ENCODE data around the gene ZSCAN5C. TPM values are rescaled to one million over a fixed set of nuclear protein-coding genes. Genes with fewer than 3 reads are reported as not detected.
"Not testable (repeated sequence)": the region's sequence is repeated elsewhere in the genome, so short reads cannot be mapped to it uniquely, and the experiment has no call there.

ZSCAN5C gene
- not detected for polyA plus RNA-seq (ENCODE audit: insufficient read depth in 1 of 5, insufficient read length in 5 of 5, low replicate concordance in 1 of 5)
- long read RNA-seq, donor 1 = 0 reads
- long read RNA-seq, donor 2 = 0 reads
- long read RNA-seq, donor 3 = 0 reads
- long read RNA-seq, donor 4 = 0 reads
- long read RNA-seq, donor 5 = 0 reads
- long read RNA-seq, donor 6 = 0 reads
- long read RNA-seq, donor 7 = 0 reads
- long read RNA-seq, donor 8 = 0 reads

- no peak for DNase-seq
Observed at GRCh38 chr19:56201973-56202372, at the start of gene ZSCAN5C. ZSCAN5C (plus strand) TSS chr19:56202273; CDS start chr19:56205914, 3,641 bp downstream.

- DNase-seq = no peak
Observed at GRCh38 chr19:56152644-56153043, 49.4 kb upstream of the ZSCAN5C start.

GRCh38 chr19:56153507-56153906 is 48.6 kb upstream of the ZSCAN5C start:
- no peak for DNase-seq

GRCh38 chr19:56155124-56155687 is 46.9 kb upstream of the ZSCAN5C start:
- no peak for DNase-seq

- DNase-seq = no peak
Observed at GRCh38 chr19:56156768-56157167, 45.3 kb upstream of the ZSCAN5C start.

- no peak for DNase-seq
Observed at GRCh38 chr19:56158170-56158757, 43.8 kb upstream of the ZSCAN5C start.

GRCh38 chr19:56159009-56159559 is 43.0 kb upstream of the ZSCAN5C start:
- no peak for DNase-seq

GRCh38 chr19:56159622-56160271 is 42.3 kb upstream of the ZSCAN5C start:
- no peak for DNase-seq

- no peak for DNase-seq
Observed at GRCh38 chr19:56161534-56161933, 40.5 kb upstream of the ZSCAN5C start.

- DNase-seq = no peak
Observed at GRCh38 chr19:56162258-56162657, 39.8 kb upstream of the ZSCAN5C start.

- no peak for DNase-seq
Observed at GRCh38 chr19:56163097-56163496, 39.0 kb upstream of the ZSCAN5C start.

- no peak for DNase-seq
Observed at GRCh38 chr19:56167064-56167578, 35.0 kb upstream of the ZSCAN5C start.

GRCh38 chr19:56170261-56170660 is 31.8 kb upstream of the ZSCAN5C start:
- no peak for DNase-seq

- no peak for DNase-seq
Observed at GRCh38 chr19:56174086-56174485, 28.0 kb upstream of the ZSCAN5C start.

- DNase-seq = no peak
Observed at GRCh38 chr19:56174550-56174949, 27.5 kb upstream of the ZSCAN5C start.

GRCh38 chr19:56175861-56176307 is 26.2 kb upstream of the ZSCAN5C start, which contains the start of gene GALP:
GALP (plus strand) TSS chr19:56176008; CDS start chr19:56177109, 1,101 bp downstream.
- not testable (repeated sequence) for DNase-seq

- not testable (repeated sequence) for DNase-seq
Observed at GRCh38 chr19:56176310-56176709, 25.8 kb upstream of the ZSCAN5C start.

GRCh38 chr19:56176881-56177280 is 25.2 kb upstream of the ZSCAN5C start:
- DNase-seq = no peak

GRCh38 chr19:56177564-56178243 is 24.4 kb upstream of the ZSCAN5C start:
- DNase-seq = no peak

- no peak for DNase-seq
Observed at GRCh38 chr19:56189785-56190184, 12.3 kb upstream of the ZSCAN5C start.

GRCh38 chr19:56191115-56191514 is 11.0 kb upstream of the ZSCAN5C start:
- no peak for DNase-seq

- DNase-seq = no peak
Observed at GRCh38 chr19:56191711-56192110, 10.4 kb upstream of the ZSCAN5C start.
